CD4-positive, CD25-positive, alpha-beta regulatory T cell (primary cell): ENCODE measurements around the gene LIF. TPM values are rescaled to one million over a fixed set of nuclear protein-coding genes. Genes with fewer than 3 reads are reported as not detected.

ENCODE experiments used
- ATAC-seq, 2 donors: fragments of 150-1000 bp; cut with Tn5 transposase; one replicate each; pipeline ENCODE4 v1.10.0; 2021; ENCODE audit warnings: low read depth in 2 of 2, moderate number of reproducible peaks in 2 of 2, moderate library complexity in 1 of 2
- DNase-seq, 3 donors: peaks; one replicate each; pipeline versions ENCODE4 v3.0.0 to v3.0.0-alpha.2; 2012 to 2022; ENCODE audit warnings: mixed read lengths in 1 of 3
- H3K27ac ChIP-seq: one replicate; pipeline ENCODE4 v1.7.0; 2013; ENCODE audit warnings: mild to moderate bottlenecking, low read length; ENCODE audit not compliant: insufficient read depth, poor library complexity, severe bottlenecking
- H3K27me3 ChIP-seq: one replicate; pipeline ENCODE4 v1.7.0; 2013; ENCODE audit warnings: low read length; ENCODE audit not compliant: control insufficient read depth, insufficient read depth
- H3K36me3 ChIP-seq: one replicate; pipeline ENCODE4 v1.7.0; 2013; ENCODE audit warnings: mild to moderate bottlenecking, low read length, moderate library complexity; ENCODE audit not compliant: control insufficient read depth, insufficient read depth
- H3K4me1 ChIP-seq: 2 replicates; pipeline ENCODE4 v1.7.0; 2013; ENCODE audit warnings: mild to moderate bottlenecking, low read length; ENCODE audit not compliant: insufficient read depth, control insufficient read depth, poor library complexity, severe bottlenecking
- H3K4me3 ChIP-seq: one replicate; pipeline ENCODE4 v1.7.0; 2013; ENCODE audit warnings: low read depth, mild to moderate bottlenecking, low read length, moderate library complexity
- H3K9me3 ChIP-seq, 2 experiments: 1 replicate in 1 of 2; 2 replicates in 1 of 2; pipeline ENCODE4 v1.7.0; 2013; ENCODE audit warnings: low read length in 2 of 2, mild to moderate bottlenecking in 1 of 2, moderate library complexity in 1 of 2; ENCODE audit not compliant: control insufficient read depth in 2 of 2
- H3K27ac Mint-ChIP-seq, 3 donors: one replicate each; pipeline ENCODE4 v1.8.0; 2020 to 2022; ENCODE audit warnings: mild to moderate bottlenecking in 3 of 3, mixed read lengths in 3 of 3, moderate library complexity in 2 of 3
- H3K27me3 Mint-ChIP-seq: one replicate; pipeline ENCODE4 v1.8.0; 2022; ENCODE audit warnings: mild to moderate bottlenecking, mixed read lengths
- H3K36me3 Mint-ChIP-seq: one replicate; pipeline ENCODE4 v1.8.0; 2020; ENCODE audit warnings: mixed read lengths
- H3K4me1 Mint-ChIP-seq, 4 donors: one replicate each; pipeline ENCODE4 v1.8.0; 2020 to 2022; ENCODE audit warnings: mixed read lengths in 4 of 4, mild to moderate bottlenecking in 1 of 4
- H3K4me3 Mint-ChIP-seq, 4 donors: one replicate each; pipeline ENCODE4 v1.8.0; 2020 to 2022; ENCODE audit warnings: mild to moderate bottlenecking in 4 of 4, mixed read lengths in 4 of 4, moderate library complexity in 3 of 4
- H3K9me3 Mint-ChIP-seq, 7 donors: one replicate each; pipeline ENCODE4 v1.8.0; 2020 to 2022; ENCODE audit warnings: mixed read lengths in 7 of 7, mild to moderate bottlenecking in 3 of 7, moderate library complexity in 2 of 7
- polyA plus RNA-seq, 4 donors: library from polyadenylated mRNA; unstranded; fragments of 300-500 nt; fragmentation: Illumina TruSeq; gene quantifications; one replicate each; pipeline ENCODE4 v1.2.3, GENCODE V29; 2021
- total RNA-seq: library from RNA; stranded (reverse); gene quantifications from one replicate; pipeline ENCODE4 v1.2.3, GENCODE V29; 2022

LIF gene
- total and polyA plus RNA-seq, 5 donors from 2014 or later, result 0.96 TPM; not detected in 4

GRCh38 chr22:30282616-30283046 lies 36.1 kb upstream of the LIF start:
- Histone ChIP-seq H3K9me3 (no peaks in the 10 kb centered on the region), H3K4me1 (peaks cover 23% of the 10 kb centered on the region), H3K27me3 (no peaks in the 10 kb centered on the region), H3K36me3 (no peaks in the 10 kb centered on the region), H3K27ac (no peak overlapping the region), H3K4me3 (no peak overlapping the region)
- H3K9me3 Mint-ChIP-seq, result no peaks in the 10 kb centered on the region
- H3K4me1 Mint-ChIP-seq, result peaks cover 2 to 35% (median 10%) of the 10 kb centered on the region in 4 donors
- peaks cover 3% of the 10 kb centered on the region for H3K36me3 Mint-ChIP-seq
- ATAC-seq (no peak), DNase-seq (peak in 1 of 3 donors; percentile 55)
- H3K27me3 Mint-ChIP-seq, result no peaks in the 10 kb centered on the region
- no peak overlapping the region for H3K4me3 Mint-ChIP-seq
- H3K27ac Mint-ChIP-seq, result no peak overlapping the region

GRCh38 chr22:30280505-30280904 lies 33.9 kb upstream of the LIF start:
- H3K27ac Mint-ChIP-seq, result no peak overlapping the region
- DNase-seq, result no peak
- no peaks in the 10 kb centered on the region for H3K36me3 Mint-ChIP-seq
- ATAC-seq, result no peak
- H3K9me3 Mint-ChIP-seq, result no peaks in the 10 kb centered on the region
- Histone ChIP-seq H3K36me3 (no peaks in the 10 kb centered on the region), H3K9me3 (no peaks in the 10 kb centered on the region), H3K4me1 (peaks cover 23% of the 10 kb centered on the region), H3K27ac (no peak overlapping the region), H3K4me3 (no peak overlapping the region), H3K27me3 (no peaks in the 10 kb centered on the region)
- H3K4me1 Mint-ChIP-seq, result peaks cover 0 to 40% (median 15%) of the 10 kb centered on the region in 4 donors
- H3K4me3 Mint-ChIP-seq, result no peak overlapping the region
- H3K27me3 Mint-ChIP-seq, result no peaks in the 10 kb centered on the region

GRCh38 chr22:30279932-30280331 lies 33.4 kb upstream of the LIF start:
- Histone ChIP-seq H3K4me3 (no peak overlapping the region), H3K9me3 (no peaks in the 10 kb centered on the region), H3K27me3 (no peaks in the 10 kb centered on the region), H3K36me3 (no peaks in the 10 kb centered on the region), H3K27ac (no peak overlapping the region), H3K4me1 (peaks cover 29% of the 10 kb centered on the region)
- H3K9me3 Mint-ChIP-seq, result no peaks in the 10 kb centered on the region
- H3K4me1 Mint-ChIP-seq, result peaks cover 0 to 44% (median 17%) of the 10 kb centered on the region in 4 donors
- H3K27ac Mint-ChIP-seq, result peak overlapping the region in 1 of 3 donors; percentile 76
- H3K4me3 Mint-ChIP-seq, result no peak overlapping the region
- H3K36me3 Mint-ChIP-seq, result no peaks in the 10 kb centered on the region
- H3K27me3 Mint-ChIP-seq, result no peaks in the 10 kb centered on the region
- no peak for ATAC-seq
- DNase-seq, result no peak

GRCh38 chr22:30279046-30279788 lies 32.7 kb upstream of the LIF start:
- H3K4me1 ChIP-seq, result peaks cover 33% of the 10 kb centered on the region
- H3K9me3 Mint-ChIP-seq, result no peaks in the 10 kb centered on the region
- H3K27me3 ChIP-seq, result no peaks in the 10 kb centered on the region
- no peak for ATAC-seq
- no peaks in the 10 kb centered on the region for H3K36me3 Mint-ChIP-seq
- H3K27ac ChIP-seq, result no peak overlapping the region
- no peaks in the 10 kb centered on the region for H3K36me3 ChIP-seq
- H3K27me3 Mint-ChIP-seq, result no peaks in the 10 kb centered on the region
- H3K9me3 ChIP-seq, result no peaks in the 10 kb centered on the region
- H3K4me3 Mint-ChIP-seq, result no peak overlapping the region
- peak overlapping the region in 1 of 3 donors; percentile 76 for H3K27ac Mint-ChIP-seq
- no peak overlapping the region for H3K4me3 ChIP-seq
- DNase-seq, result no peak
- H3K4me1 Mint-ChIP-seq, result peaks cover 0 to 48% (median 17%) of the 10 kb centered on the region in 4 donors

- no peaks in the 10 kb centered on the region for H3K27me3 ChIP-seq
- Mint-ChIP-seq H3K4me3 (peak overlapping the region in 1 of 4 donors; percentile 66), H3K36me3 (no peaks in the 10 kb centered on the region), H3K9me3 (no peaks in the 10 kb centered on the region), H3K27me3 (no peaks in the 10 kb centered on the region), H3K27ac (peak overlapping the region in 1 of 3 donors; percentile 81), H3K4me1 (peaks cover 0 to 51% (median 22%) of the 10 kb centered on the region in 4 donors)
- no peak overlapping the region for H3K27ac ChIP-seq
- H3K4me3 ChIP-seq, result no peak overlapping the region
- ATAC-seq, result no peak
- H3K36me3 ChIP-seq, result no peaks in the 10 kb centered on the region
- H3K9me3 ChIP-seq, result no peaks in the 10 kb centered on the region
- no peak for DNase-seq
- H3K4me1 ChIP-seq, result peaks cover 27% of the 10 kb centered on the region
Observed at GRCh38 chr22:30277547-30278344, 31.2 kb upstream of the LIF start.

GRCh38 chr22:30276039-30276438 lies 29.5 kb upstream of the LIF start:
- H3K4me3 ChIP-seq, result peak overlapping the region; percentile 45
- H3K4me1 ChIP-seq, result peaks cover 24% of the 10 kb centered on the region
- Mint-ChIP-seq H3K4me3 (peak overlapping the region; percentile 21 to 83 (median 74)), H3K27me3 (no peaks in the 10 kb centered on the region), H3K4me1 (peaks cover 0 to 49% (median 22%) of the 10 kb centered on the region in 4 donors), H3K36me3 (no peaks in the 10 kb centered on the region), H3K9me3 (no peaks in the 10 kb centered on the region), H3K27ac (peak overlapping the region in 2 of 3 donors; percentile 73 to 92)
- peaks cover 2% of the 10 kb centered on the region for H3K36me3 ChIP-seq
- no peak overlapping the region for H3K27ac ChIP-seq
- no peaks in the 10 kb centered on the region for H3K27me3 ChIP-seq
- no peaks in the 10 kb centered on the region for H3K9me3 ChIP-seq
- ATAC-seq, result peak; percentile 16 to 30
- DNase-seq, result no peak

GRCh38 chr22:30275625-30276024 lies 29.1 kb upstream of the LIF start:
- Mint-ChIP-seq H3K9me3 (no peaks in the 10 kb centered on the region), H3K4me3 (peak overlapping the region; percentile 21 to 83 (median 74)), H3K27ac (peak overlapping the region in 2 of 3 donors; percentile 73 to 92), H3K27me3 (no peaks in the 10 kb centered on the region), H3K36me3 (no peaks in the 10 kb centered on the region), H3K4me1 (peaks cover 0 to 49% (median 22%) of the 10 kb centered on the region in 4 donors)
- peaks cover 24% of the 10 kb centered on the region for H3K4me1 ChIP-seq
- DNase-seq, result peak in 2 of 3 donors; percentile 34 to 62
- peaks cover 5% of the 10 kb centered on the region for H3K36me3 ChIP-seq
- no peaks in the 10 kb centered on the region for H3K27me3 ChIP-seq
- ATAC-seq, result peak; percentile 43 to 44
- peak overlapping the region; percentile 45 for H3K4me3 ChIP-seq
- H3K9me3 ChIP-seq, result no peaks in the 10 kb centered on the region
- no peak overlapping the region for H3K27ac ChIP-seq
